Fibroblast of mammary gland (primary cell): ENCODE data around the gene GMPR2.

Experiments used
- DNase-seq: peaks from one replicate; pipeline ENCODE4 v3.0.0-alpha.2; 2010; ENCODE audit warnings: low read depth
- H3K4me3 ChIP-seq: 2 replicates; pipeline ENCODE4 v1.5.1; 2011; ENCODE audit warnings: low read depth, mild to moderate bottlenecking, low read length, moderate library complexity; ENCODE audit not compliant: control insufficient read depth
- TF ChIP-seq, protein P1 (sequence below): conservative IDR thresholded peaks from 2 replicates; pipeline ENCODE4 v1.5.1; 2011; ENCODE audit warnings: low read depth, low read length, inconsistent platforms; ENCODE audit not compliant: control insufficient read depth, insufficient read depth

GMPR2 gene

DNA sequence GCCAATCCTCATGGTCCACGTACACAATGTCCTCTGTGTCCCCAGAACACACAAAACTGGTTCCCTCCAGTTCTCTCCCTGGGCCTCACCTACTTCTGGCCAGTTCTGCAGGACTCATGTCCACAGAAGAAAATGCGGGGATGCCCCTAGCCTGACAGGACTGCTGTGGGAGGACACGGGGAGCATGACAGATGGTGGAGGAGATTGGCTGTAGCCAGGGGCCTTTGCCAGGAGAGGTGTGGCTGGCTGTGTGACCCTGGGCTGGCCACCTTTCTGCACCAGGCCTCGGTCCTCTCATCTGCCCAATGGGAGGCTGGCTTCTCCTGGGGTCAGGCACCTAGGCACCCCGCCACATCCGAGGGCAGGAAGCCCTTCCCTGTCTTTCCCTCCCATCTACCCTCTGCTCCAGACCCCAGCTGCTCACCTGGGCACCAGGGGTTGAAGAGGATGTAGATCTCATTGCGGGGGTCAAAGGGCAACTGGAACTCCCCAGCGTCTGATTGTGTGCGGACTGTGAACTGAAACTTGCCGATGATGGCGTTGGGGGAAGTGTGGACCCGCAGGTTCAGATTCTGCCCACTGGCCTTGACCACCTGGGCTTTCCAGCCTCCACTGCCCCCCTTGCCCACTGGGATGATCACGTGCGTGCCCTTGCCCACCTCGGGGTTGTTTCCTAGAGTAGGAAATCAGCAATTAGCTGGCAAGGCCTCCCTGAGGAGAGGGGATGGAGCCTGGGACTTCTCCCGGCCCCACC is 27.5 kb downstream of the GMPR2 start:
- no peak overlapping the region for H3K4me3 ChIP-seq
- TF ChIP-seq, protein P1, sequence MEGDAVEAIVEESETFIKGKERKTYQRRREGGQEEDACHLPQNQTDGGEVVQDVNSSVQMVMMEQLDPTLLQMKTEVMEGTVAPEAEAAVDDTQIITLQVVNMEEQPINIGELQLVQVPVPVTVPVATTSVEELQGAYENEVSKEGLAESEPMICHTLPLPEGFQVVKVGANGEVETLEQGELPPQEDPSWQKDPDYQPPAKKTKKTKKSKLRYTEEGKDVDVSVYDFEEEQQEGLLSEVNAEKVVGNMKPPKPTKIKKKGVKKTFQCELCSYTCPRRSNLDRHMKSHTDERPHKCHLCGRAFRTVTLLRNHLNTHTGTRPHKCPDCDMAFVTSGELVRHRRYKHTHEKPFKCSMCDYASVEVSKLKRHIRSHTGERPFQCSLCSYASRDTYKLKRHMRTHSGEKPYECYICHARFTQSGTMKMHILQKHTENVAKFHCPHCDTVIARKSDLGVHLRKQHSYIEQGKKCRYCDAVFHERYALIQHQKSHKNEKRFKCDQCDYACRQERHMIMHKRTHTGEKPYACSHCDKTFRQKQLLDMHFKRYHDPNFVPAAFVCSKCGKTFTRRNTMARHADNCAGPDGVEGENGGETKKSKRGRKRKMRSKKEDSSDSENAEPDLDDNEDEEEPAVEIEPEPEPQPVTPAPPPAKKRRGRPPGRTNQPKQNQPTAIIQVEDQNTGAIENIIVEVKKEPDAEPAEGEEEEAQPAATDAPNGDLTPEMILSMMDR: no peak
- DNase-seq: no peak

DNA sequence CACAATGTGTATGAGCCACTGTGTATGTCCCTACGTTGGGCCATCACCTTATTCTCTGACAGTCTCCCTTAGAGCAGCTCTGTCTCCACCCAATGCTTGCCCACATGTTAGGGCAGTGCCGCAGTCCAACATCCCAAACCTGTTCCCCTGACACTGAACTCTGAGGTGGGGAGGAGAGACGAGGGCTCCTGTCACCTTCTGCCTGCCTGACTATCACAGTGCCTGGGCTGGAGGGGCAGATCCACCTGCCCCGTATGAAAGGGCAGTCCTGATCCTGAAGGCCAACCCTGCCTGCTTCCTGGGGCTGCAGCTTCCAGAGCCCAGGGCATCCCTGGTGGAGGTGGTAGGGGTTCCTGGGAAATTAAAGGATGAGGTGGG is 28.0 kb downstream of the GMPR2 start:
- DNase-seq: no peak
- TF ChIP-seq, protein P1: no peak
- H3K4me3 ChIP-seq: no peak overlapping the region

DNA sequence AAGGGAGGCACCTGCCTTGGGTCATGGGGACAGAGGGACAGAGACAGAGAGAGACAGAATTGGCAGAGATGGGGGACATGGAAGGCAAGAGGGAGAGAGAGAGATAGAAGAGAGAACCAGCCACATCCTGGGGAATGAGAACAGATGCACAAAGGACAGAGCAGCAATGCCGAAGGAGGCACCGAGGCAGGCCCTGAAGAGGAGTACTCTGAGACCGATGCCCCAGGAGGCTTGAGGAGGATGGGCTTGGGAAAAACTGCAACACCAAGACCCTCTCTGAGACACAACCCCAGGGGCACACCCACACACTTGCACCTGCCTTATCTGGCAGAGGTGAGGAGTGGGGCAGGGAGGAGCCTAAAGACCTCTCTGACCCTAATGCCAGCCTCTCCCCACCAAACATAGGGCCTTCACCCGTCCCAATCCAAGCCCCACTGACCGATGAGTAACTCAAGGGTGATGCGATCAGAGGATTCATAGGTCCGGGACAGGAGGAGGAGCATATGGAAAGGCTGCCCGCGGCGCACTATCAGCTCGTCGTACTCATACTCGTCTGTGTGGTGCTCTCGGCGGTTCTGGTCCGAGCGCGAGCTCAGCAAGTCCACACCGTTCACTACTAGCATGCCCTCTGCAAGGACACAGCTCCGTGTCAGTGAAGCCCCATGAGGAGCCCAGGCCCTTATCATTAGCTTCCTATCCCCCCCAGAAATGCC is 28.7 kb downstream of the GMPR2 start:
- no peak for DNase-seq
- TF ChIP-seq, protein P1: no peak
- no peak overlapping the region for H3K4me3 ChIP-seq

DNA sequence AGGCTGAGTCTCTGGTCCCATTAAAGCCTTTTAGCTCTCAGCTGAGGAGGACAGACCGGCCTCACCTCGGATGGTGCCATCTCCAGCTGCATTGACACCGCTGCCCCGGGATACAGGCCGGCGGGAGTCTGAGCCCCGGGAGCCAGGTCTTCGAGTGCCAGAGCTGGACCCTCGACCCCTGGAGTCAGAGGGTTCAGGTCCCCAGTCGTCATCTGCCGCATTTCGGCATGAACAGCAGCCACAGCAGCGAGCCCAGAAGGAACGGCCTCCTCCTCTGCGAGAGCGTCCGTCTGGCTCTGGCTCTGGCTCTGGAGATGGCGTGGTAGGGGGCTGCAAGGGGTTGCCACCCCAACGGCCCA is 29.2 kb downstream of the GMPR2 start:
- DNase-seq: no peak
- no peak overlapping the region for H3K4me3 ChIP-seq
- TF ChIP-seq, protein P1: no peak

DNA sequence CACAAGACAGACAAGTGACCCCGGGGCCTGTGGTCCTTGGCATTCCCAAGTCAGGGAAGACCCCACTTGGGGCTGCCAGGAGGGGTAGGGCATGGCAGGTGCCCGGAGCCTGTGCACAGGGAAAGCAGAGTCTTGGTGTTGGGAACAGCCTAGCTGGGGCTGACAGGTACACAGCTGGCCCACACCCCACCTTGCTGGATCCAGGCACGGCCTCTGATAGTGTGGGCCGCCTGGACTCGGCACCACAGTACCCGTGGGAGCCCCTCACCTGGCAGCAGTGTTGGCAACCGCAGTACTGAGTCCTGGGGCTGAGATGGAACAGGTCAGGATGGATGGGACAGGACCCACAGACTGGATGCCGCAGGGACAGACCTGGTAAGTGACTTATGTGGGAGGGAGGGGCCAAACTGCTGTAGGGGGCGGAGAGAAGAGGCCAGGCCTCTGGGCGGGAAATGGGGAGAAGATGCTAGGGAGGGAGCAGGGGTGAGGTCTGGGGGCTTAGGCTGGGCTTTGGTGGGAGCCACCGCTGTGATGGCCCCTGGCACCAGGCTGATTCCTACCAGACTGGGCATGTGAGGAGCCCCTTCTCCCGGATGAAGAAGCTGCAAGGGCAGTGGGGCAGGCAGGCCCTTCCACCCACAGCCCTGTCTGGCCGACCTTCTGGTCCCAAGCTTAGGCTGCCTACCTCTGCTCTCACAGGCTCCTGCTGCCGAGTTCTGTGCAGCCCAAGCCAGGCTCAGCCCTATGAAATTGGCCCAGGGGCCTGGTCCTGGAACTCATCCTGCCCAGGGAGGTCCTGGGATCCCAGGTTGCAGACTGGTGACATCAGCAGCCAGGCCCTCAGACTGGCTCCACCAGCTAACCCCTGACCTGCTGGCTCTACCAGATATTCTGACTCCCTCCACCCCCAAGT is 30.3 kb downstream of the GMPR2 start, which contains the start of gene TGM1:
TSS of gene TGM1 (minus strand) at position 357 of the 913 bp plus-strand sequence. CDS start 825 bp downstream, outside the sequence.
- DNase-seq: no peak
- TF ChIP-seq, protein P1: no peak
- H3K4me3 ChIP-seq: no peak within 1 kb of the TSS

DNA sequence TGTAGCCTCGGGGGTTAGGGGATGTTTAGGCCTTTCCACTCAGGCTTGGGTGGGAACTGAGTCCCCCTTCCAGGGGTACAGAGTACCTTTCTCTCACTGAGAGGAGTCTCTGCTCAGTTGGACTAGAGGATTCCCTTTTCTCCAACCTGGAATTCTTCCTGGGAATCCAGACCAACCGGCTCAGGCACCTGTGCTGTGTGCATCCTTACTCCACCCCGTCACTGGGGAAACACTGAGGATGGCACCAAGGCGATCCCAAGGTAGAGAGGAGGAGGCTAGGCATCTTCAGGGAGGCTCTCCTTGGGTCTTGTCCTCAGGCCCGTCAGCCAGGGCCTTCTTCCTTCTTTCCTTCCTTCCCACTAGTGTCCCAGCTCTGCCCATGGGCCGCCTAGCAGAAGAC is 31.1 kb downstream of the GMPR2 start:
- no peak for DNase-seq
- H3K4me3 ChIP-seq: no peak overlapping the region
- TF ChIP-seq, protein P1: no peak
